Middle frontal gyrus (tissue), 1 donor: ENCODE results near the gene MGAT1.
"Not testable (repeated sequence)": the region's sequence is repeated elsewhere in the genome, so short reads cannot be mapped to it uniquely, and the experiment has no call there.

Experiments used
- DNase-seq: peaks from one replicate; pipeline ENCODE4 v3.0.0-alpha.2; 2015; ENCODE audit warnings: low spot score; ENCODE audit errors: extremely low spot score

MGAT1 gene

DNA sequence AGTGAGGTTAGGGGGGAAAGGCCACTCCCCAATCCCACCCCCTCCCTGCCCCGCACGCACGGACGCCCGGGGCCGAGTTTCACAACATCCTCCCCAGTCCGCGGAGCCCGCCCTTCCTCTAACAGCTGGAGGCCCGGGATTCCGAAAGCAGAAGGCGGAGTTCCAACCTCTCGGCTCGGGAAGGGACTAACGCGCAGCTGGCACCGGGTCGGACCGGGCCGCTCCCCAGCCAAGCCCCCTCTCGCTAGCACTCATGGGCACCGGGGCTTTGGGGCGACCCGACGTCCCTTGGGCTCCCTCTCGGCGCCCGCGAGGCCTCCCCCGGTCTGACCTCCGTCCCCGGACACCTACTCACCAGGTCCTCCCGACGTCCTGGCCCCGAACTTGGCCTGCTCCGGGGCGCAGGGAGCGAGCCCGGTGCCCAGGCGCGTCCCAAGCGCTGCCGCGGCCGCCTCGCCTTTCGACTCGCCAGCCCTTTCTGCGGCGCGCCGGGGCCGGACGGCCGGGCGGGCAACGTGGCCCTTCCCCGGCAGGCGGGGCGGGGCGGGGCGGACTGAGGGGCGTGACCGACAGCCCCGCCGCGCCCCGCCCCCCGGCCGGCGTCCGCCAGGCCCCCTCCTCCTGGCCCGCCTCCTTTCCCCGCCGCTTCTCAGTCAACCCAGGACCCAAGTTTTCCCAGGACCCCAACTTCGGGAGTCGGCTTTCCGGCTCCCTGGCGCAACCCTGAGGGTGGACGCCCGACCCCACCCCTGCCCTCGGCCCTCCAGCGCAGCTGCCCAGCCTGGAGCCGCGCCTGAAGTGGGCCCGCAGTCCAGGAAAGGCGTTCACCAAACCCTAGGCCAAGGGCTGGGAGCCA lies at the start of gene MGAT1:
Gene MGAT1 (minus strand): TSS at position 482 of the 856 bp plus-strand sequence. CDS start 9,835 bp downstream, outside the sequence.
- peak; percentile 36 for DNase-seq

- DNase-seq: no peak
Observed at GRCh38 chr5:180850434-180851078, 48.0 kb upstream of the MGAT1 start.

- no peak for DNase-seq
Observed at GRCh38 chr5:180849827-180850226, 47.2 kb upstream of the MGAT1 start.

GRCh38 chr5:180848878-180849277 lies 46.3 kb upstream of the MGAT1 start:
- no peak for DNase-seq

- DNase-seq: no peak
Observed at GRCh38 chr5:180848265-180848664, 45.7 kb upstream of the MGAT1 start.

- DNase-seq: no peak
Observed at GRCh38 chr5:180847026-180847425, 44.4 kb upstream of the MGAT1 start.

- no peak for DNase-seq
Observed at GRCh38 chr5:180844858-180845257, 42.3 kb upstream of the MGAT1 start.

DNA sequence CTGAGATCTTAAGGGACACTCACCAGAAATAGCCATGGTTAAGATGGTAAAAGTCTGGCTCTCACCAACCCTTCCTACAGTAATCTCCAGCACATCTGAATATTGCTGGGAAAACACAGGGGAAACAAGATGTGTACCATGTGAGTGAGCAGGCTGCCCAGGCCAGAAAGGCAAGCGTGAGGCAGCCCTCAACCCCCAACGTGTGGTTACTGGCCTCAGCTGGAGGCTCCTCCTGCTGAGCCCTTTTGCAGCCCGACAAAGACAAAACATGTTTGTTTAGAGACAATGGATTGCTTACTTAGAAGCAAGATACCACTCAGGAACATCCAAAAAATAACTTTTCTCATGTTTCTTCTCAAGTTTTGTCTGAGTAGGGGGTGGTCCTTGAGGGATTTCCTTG lies 41.8 kb upstream of the MGAT1 start:
- DNase-seq: no peak

DNA sequence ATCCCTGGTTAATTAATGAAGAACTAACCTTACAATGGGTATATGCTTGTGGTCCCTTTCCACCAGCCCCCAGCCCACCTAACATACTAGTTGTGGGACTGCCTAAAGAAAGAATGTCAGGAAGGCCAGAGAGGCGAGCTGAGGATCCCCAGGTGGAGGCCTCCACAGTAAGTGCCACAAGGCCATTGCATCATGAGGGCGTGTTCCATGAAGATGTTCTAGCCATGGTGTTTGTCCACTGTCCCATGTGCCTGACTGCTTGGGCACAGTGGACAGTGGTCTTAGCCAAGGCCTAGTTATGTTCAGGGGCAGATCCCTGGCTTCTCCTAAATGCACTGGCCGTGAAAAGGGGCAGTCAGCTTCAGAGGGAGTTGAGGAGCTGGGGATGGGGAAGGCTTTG lies 37.3 kb upstream of the MGAT1 start:
- DNase-seq: no peak

DNA sequence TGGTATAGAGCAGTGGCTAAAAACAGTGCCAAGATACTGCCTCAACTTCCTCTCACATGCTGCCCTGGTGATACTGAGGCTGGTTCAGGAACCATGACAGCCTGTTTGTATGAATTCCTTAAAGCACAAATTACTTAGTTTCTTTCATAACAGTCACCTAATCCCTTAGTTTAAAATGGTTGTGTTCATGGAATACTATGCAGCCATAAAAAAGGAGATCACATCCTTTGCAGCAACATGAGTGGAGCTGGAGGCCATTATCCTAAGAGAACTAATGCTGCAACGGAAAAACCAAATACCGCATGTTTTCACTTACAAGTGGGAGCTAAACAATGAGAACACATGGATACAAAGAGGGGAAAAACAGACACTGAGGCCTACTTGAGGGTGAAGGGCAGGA lies 36.6 kb upstream of the MGAT1 start:
- no peak for DNase-seq

DNA sequence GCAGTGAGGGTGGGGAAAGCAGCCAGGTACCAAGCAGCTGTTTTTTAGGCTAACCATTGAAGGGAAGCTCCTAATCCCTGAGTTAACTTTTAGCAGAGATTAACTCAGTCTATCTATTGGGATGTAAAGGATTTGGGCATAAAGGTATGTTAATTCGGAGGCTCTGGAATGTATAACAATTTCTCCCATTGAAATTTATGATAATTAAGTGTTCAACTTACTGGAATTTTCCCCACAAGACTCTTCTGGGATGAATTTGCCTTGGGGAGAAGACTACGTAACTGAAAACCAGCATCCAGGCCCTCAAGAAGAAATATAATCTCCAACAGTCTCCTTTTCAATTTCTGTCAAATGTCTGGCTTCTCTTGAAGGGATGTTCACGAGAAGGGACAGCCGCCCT lies 34.9 kb upstream of the MGAT1 start:
- DNase-seq: no peak

DNA sequence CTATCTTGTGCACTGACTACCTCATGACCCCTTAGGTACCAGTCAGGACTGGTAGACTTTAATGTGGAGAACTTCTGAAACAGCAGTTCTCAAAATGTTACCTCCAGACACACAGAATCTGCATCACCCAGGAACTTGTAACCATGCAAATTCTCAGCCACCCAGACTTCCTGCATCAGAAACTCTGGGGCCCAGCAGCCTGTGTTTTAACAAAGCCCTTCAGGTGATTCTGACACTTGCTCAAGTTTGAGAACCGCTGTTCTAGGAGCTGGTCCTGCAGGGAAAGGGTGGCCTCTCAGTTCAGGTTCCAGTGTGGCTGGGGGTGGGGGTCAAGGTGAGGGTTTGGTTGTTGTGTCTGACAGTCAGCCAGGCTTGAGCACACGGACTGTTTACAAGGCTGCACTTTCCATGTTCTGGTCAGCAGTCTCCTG lies 30.0 kb upstream of the MGAT1 start:
- no peak for DNase-seq

GRCh38 chr5:180831139-180832093 lies 28.8 kb upstream of the MGAT1 start:
- DNase-seq: peak; percentile 56

- peak; percentile 20 for DNase-seq
Observed at GRCh38 chr5:180830253-180831138, 27.9 kb upstream of the MGAT1 start.

DNA sequence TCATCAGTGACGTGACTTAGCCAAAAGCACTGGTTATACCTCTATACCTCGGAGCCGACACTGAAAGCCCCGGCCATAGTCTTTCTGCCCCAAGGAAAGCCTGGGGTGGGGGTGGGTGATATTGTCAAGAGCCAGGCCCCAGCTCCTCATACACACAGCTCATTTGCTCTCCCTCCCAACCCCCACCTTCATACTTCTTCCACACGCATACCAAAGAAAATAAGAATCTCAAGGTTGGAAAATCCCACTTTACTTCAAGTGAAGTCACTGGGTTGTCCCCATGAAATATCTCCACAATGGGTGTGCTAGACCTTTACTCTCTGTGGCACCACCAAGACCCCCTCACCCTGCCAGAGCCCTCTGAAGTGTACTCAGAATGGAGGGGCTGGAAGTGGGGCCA lies 27.1 kb upstream of the MGAT1 start:
- no peak for DNase-seq

DNA sequence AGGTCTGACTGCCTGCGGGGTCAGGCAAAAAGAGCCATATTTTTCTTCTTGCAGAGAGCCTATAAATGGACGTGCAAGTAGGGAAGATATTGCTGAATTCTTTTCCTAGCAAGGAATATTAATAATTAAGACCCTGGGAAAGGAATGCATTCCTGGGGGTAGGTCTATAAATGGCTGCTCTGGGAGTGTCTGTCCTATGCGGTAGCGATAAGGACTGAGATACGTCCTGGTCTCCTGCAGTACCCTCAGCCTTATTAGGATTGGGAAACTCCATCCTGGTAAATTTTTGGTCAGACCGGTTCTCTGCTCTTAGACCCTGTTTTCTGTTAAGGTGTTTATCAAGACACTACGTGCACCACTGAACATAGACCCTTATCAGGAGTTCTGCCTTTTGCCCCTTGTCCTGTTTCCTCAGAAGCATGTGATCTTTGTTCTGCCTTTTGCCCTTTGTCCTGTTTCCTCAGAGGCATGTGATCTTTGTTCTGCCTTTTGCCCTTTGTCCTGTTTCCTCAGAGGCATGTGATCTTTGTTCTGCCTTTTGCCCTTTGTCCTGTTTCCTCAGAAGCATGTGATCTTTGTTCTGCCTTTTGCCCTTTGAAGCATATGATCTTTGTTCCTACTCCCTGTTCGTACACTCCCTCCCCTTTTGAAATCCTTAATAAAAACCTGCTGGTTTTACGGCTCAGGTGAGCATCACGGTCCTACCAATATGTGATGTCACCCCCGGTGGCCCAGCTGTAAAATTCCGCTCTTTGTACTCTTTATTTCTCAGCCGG lies 26.3 kb upstream of the MGAT1 start:
- not testable (repeated sequence) for DNase-seq

DNA sequence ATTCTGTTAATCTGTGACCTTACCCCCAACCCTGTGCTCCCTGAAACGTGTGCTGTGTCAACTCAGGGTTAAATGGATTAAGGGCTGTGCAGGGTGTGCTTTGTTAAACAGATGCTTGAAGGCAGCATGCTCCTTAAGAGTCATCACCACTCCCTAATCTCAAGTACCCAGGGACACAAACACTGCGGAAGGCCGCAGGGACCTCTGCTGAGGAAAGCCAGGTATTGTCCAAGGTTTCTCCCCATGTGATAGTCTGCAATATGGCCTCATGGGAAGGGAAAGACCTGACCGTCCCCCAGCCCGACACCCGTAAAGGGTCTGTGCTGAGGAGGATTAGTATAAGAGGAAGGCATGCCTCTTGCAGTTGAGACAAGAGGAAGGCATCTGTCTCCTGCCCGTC lies 24.8 kb upstream of the MGAT1 start:
- not testable (repeated sequence) for DNase-seq

DNA sequence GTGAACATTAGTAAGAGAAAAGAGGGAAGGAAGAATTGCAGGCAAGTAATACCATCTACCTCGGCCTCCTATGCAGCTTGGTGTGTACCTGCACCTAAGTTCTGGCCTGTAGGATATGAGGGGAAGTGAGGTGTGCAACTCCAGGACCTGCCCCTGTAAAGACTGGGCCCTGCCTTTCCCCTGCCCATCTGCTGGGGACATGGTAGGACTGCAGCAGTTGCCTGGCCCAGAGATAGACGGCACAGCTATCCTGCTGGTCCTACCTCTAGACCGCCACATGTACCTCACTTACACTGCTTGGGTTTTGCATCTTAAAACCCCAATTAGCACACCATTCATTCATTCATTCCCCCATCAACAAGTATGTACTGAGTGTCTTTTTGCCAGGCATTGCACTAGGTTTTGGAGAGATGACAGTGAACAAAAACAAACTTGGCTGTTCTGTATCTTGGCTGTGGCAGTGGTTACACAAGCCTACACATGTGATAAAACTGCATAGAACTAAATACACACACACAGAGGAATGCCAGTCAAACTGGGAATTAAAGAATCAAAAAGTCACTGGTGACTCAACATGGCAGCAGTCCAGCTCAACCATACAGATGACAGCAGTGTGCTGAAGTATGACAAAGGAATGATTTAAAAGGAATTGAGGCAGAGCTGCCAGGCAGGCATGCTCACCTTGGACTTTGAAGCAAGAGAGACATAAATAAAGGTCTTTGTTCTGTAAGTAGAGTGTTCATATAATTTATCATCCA lies 23.3 kb upstream of the MGAT1 start:
- no peak for DNase-seq
